SK-N-SH (cell line): ENCODE data around the gene ZMYND8. TPM values are rescaled to one million over a fixed set of nuclear protein-coding genes. Genes with fewer than 3 reads are reported as not detected.

ENCODE experiments used
- CTCF ChIA-PET: fragments of 300-600, 350-600 bp; formaldehyde crosslinking; extraction: SDS; loops from one replicate; lab custom pipeline; 2021; lab: Yijun Ruan, JAX
- POLR2A ChIA-PET: fragments of 350-600 bp; sonication (Branson Sonifier 250); formaldehyde crosslinking; extraction: SDS; loops from one replicate; lab custom pipeline; 2020; ENCODE audit warnings: antibody characterized with exemption, inconsistent platforms; lab: Yijun Ruan, JAX
- DNase-seq: peaks from one replicate; pipeline ENCODE4 v3.0.0; 2012
- H2AFZ ChIP-seq: fragments of 200-600 bp; sonication (generic); 2 replicates; pipeline ENCODE4 v1.8.1; 2016; ENCODE audit warnings: antibody characterized with exemption, mild to moderate bottlenecking, low read depth
- H3F3A ChIP-seq: fragments of 200-600 bp; sonication (generic); replicated peaks from 2 replicates; pipeline ENCODE3; 2016; ENCODE audit warnings: antibody characterized with exemption, mild to moderate bottlenecking; ENCODE audit not compliant: insufficient read depth
- H3K27ac ChIP-seq, 2 experiments: fragments of 200-500 bp in 1 of 2; fragments of 200-600 bp in 1 of 2; sonication (Bioruptor generic) in 1 of 2; sonication (generic), shearing (Covaris generic) in 1 of 2; 2 replicates each; pipeline versions ENCODE4 v1.5.1 to v1.6.1; 2014 to 2016; ENCODE audit warnings: low read depth in 2 of 2, inconsistent platforms in 1 of 2, low read length in 1 of 2, mild to moderate bottlenecking in 1 of 2, mixed read lengths in 1 of 2
- H3K27me3 ChIP-seq: fragments of 200-600 bp; sonication (generic), shearing (Covaris generic); 2 replicates; pipeline ENCODE4 v1.6.1; 2016; ENCODE audit warnings: mixed run types; ENCODE audit not compliant: insufficient read depth
- H3K36me3 ChIP-seq, 2 experiments: fragments of 200-500 bp in 1 of 2; fragments of 200-600 bp in 1 of 2; sonication (Bioruptor generic) in 1 of 2; sonication (generic) in 1 of 2; replicated peaks in 1 of 2; 2 replicates each; pipeline versions ENCODE3 to v1.5.1; 2014 to 2016; ENCODE audit warnings: low read length in 1 of 2, mild to moderate bottlenecking in 1 of 2; ENCODE audit not compliant: insufficient read depth in 2 of 2, control insufficient read depth in 1 of 2
- H3K4me1 ChIP-seq, 2 experiments: fragments of 200-500 bp in 1 of 2; fragments of 200-600 bp in 1 of 2; sonication (Bioruptor generic) in 1 of 2; sonication (generic), shearing (Covaris generic) in 1 of 2; 2 replicates each; pipeline versions ENCODE4 v1.5.1 to v1.6.1; 2014 to 2016; ENCODE audit warnings: low read depth in 1 of 2, low read length in 1 of 2, mixed run types in 1 of 2; ENCODE audit not compliant: insufficient read depth in 2 of 2, control insufficient read depth in 1 of 2
- H3K4me2 ChIP-seq: fragments of 200-600 bp; sonication (generic), shearing (Covaris generic); 2 replicates; pipeline ENCODE4 v1.6.1; 2017; ENCODE audit warnings: mixed run types
- H3K4me3 ChIP-seq, 2 experiments: fragments of 200-500 bp in 1 of 2; fragments of 200-600 bp in 1 of 2; sonication (Bioruptor generic) in 1 of 2; sonication (generic), shearing (Covaris generic) in 1 of 2; 2 replicates each; pipeline versions ENCODE4 v1.5.1 to v1.8.1; 2014 to 2016; ENCODE audit warnings: low read depth in 2 of 2, inconsistent platforms in 1 of 2, low read length in 1 of 2, mild to moderate bottlenecking in 1 of 2, mixed read lengths in 1 of 2, moderate library complexity in 1 of 2
- H3K79me2 ChIP-seq: fragments of 200-600 bp; sonication (generic); 2 replicates; pipeline ENCODE4 v1.8.1; 2017; ENCODE audit warnings: mild to moderate bottlenecking; ENCODE audit not compliant: insufficient read depth
- H3K9ac ChIP-seq: fragments of 200-600 bp; sonication (generic); 2 replicates; pipeline ENCODE4 v1.6.1; 2017; ENCODE audit warnings: mixed run types
- H3K9me2 ChIP-seq: fragments of 200-600 bp; sonication (generic); 2 replicates; pipeline ENCODE4 v1.6.1; 2017; ENCODE audit warnings: mixed run types
- H3K9me3 ChIP-seq: fragments of 200-600 bp; sonication (generic); 2 replicates; pipeline ENCODE4 v1.6.1; 2017; ENCODE audit warnings: mixed run types, mild to moderate bottlenecking, moderate library complexity
- H4K20me1 ChIP-seq: fragments of 200-600 bp; sonication (generic); 2 replicates; pipeline ENCODE4 v1.6.1; 2017; ENCODE audit warnings: mild to moderate bottlenecking, mixed run types; ENCODE audit not compliant: insufficient read depth
- CTCF ChIP-seq: fragments of 200-600 bp; sonication (generic); IDR thresholded peaks from 2 replicates; pipeline ENCODE4 v1.6.1; 2017; ENCODE audit warnings: antibody characterized with exemption, mild to moderate bottlenecking, moderate library complexity
- ELF1 ChIP-seq: IDR thresholded peaks from 2 replicates; pipeline ENCODE4 v1.4.0; 2012
- EZH2phosphoT487 ChIP-seq: fragments of 200-600 bp; sonication (generic); IDR thresholded peaks from 2 replicates; pipeline ENCODE4 v1.6.1; 2017; ENCODE audit warnings: low read depth, mixed run types, mild to moderate bottlenecking, antibody characterized with exemption, moderate library complexity, borderline replicate concordance
- FOSL2 ChIP-seq: IDR thresholded peaks from 2 replicates; pipeline ENCODE4 v1.4.0; 2012; ENCODE audit warnings: low read depth, mild to moderate bottlenecking, moderate library complexity, borderline replicate concordance
- FOXJ3 ChIP-seq: sonication (generic); formaldehyde crosslinking; IDR thresholded peaks from 2 replicates; pipeline ENCODE4 v1.5.1; 2020; ENCODE audit warnings: mild to moderate bottlenecking, missing genetic modification reagents
- FOXM1 ChIP-seq: IDR thresholded peaks from 2 replicates; pipeline ENCODE4 v1.4.0; 2012; ENCODE audit warnings: low read depth, mild to moderate bottlenecking
- GABPA ChIP-seq: IDR thresholded peaks from 2 replicates; pipeline ENCODE4 v1.4.0; 2012; ENCODE audit warnings: low read depth, mild to moderate bottlenecking
- IRF3 ChIP-seq: fragments of 150-350 bp; IDR thresholded peaks from 2 replicates; pipeline ENCODE4 v1.6.1; 2016; ENCODE audit warnings: mild to moderate bottlenecking, low read depth, low read length
- JUND ChIP-seq: IDR thresholded peaks from 2 replicates; pipeline ENCODE4 v1.4.0; 2012
- MAX ChIP-seq: IDR thresholded peaks from 2 replicates; pipeline ENCODE4 v1.4.0; 2012; ENCODE audit warnings: low read depth
- MEF2A ChIP-seq: IDR thresholded peaks from 2 replicates; pipeline ENCODE4 v1.4.0; 2012; ENCODE audit warnings: low read depth, borderline replicate concordance
- NFIC ChIP-seq: IDR thresholded peaks from 2 replicates; pipeline ENCODE4 v1.4.0; 2012; ENCODE audit warnings: borderline replicate concordance
- PBX3 ChIP-seq: IDR thresholded peaks from 2 replicates; pipeline ENCODE4; 2012
- REST ChIP-seq: IDR thresholded peaks from 2 replicates; pipeline ENCODE4 v1.6.1; 2012; ENCODE audit warnings: mild to moderate bottlenecking, low read depth, low read length, moderate library complexity
- RXRA ChIP-seq: IDR thresholded peaks from 2 replicates; pipeline ENCODE4 v1.4.0; 2012; ENCODE audit warnings: low read depth, mild to moderate bottlenecking, borderline replicate concordance
- SIN3A ChIP-seq: IDR thresholded peaks from 2 replicates; pipeline ENCODE4 v1.6.1; 2012; ENCODE audit warnings: low read depth, mild to moderate bottlenecking, low read length, moderate library complexity, borderline replicate concordance
- SMC3 ChIP-seq: IDR thresholded peaks from 2 replicates; pipeline ENCODE4 v1.6.1; 2012; ENCODE audit warnings: low read depth, low read length, improper control_type of control experiment
- TAF1 ChIP-seq: IDR thresholded peaks from 2 replicates; pipeline ENCODE4 v1.6.1; 2012; ENCODE audit warnings: low read depth, mild to moderate bottlenecking, low read length, moderate library complexity, borderline replicate concordance
- TCF12 ChIP-seq: IDR thresholded peaks from 2 replicates; pipeline ENCODE4 v1.4.0; 2012
- YY1 ChIP-seq: IDR thresholded peaks from 2 replicates; pipeline ENCODE4 v1.4.0; 2012; ENCODE audit warnings: low read depth, mild to moderate bottlenecking
- WGBS: methylation state at CpG from one replicate; pipeline ENCODE4 v1.1.6; 2017; ENCODE audit warnings: low lambda C conversion rate; 5-methylcytosine and 5-hydroxymethylcytosine counted together
- polyA plus RNA-seq, 3 experiments: library from polyadenylated mRNA; depleted of rRNA; stranded (reverse); fragments of >200 nt; gene quantifications; 2 replicates each; pipeline ENCODE4 v1.2.3, GENCODE V29; 2012

Gene ZMYND8
- polyA plus RNA-seq, 1 of the 3 experiments (the other 2 are of a cell fraction): 25.3 TPM

GRCh38 chr20:47300071-47300470 lies 56.4 kb downstream of the ZMYND8 start:
- peaks cover 4% of the 10 kb centered on the region for H3F3A ChIP-seq
- CTCF ChIA-PET: interaction anchor here (1.0 to 7.1 kb wide), 3 partner anchors 18 to 94 kb away, joined by 4 to 62 read pairs (median 4); no protein-coding TSS in a partner anchor
- H3K9me3 ChIP-seq: no peaks in the 10 kb centered on the region
- 86% methylated on average over 4 of the region's 4 CpGs for WGBS
- H3K4me3 ChIP-seq: no peak overlapping the region
- no peak overlapping the region for H3K9ac ChIP-seq
- H3K4me1 ChIP-seq: peaks cover 4 to 21% of the 10 kb centered on the region in 2 experiments; a peak in 3 of 4 replicates
- H3K27me3 ChIP-seq: no peaks in the 10 kb centered on the region
- peaks cover 67% of the 10 kb centered on the region for H3K79me2 ChIP-seq
- H3K27ac ChIP-seq: no peak overlapping the region
- POLR2A ChIA-PET: no interaction called here
- no peak overlapping the region for H3K4me2 ChIP-seq
- no peak overlapping the region for H2AFZ ChIP-seq
- no peaks in the 10 kb centered on the region for H3K9me2 ChIP-seq
- no peak for TF ChIP-seq TCF12
- TF ChIP-seq ELF1: no peak
- TF ChIP-seq FOXM1: no peak
- TF ChIP-seq CTCF: no peak
- TF ChIP-seq EZH2phosphoT487: no peak
- TF ChIP-seq SMC3: no peak
- no peak for TF ChIP-seq YY1
- TF ChIP-seq RXRA: no peak
- no peak for TF ChIP-seq MEF2A
- no peak for TF ChIP-seq FOSL2
- no peak for TF ChIP-seq JUND
- no peak for TF ChIP-seq FOXJ3 (CRISPR knock-in tag)
- TF ChIP-seq GABPA: no peak
- no peak for TF ChIP-seq MAX
- TF ChIP-seq NFIC: no peak
- TF ChIP-seq REST: no peak
- no peak for TF ChIP-seq SIN3A
- no peak for TF ChIP-seq PBX3
- TF ChIP-seq IRF3: no peak
- TF ChIP-seq TAF1: no peak
- TF ChIP-seq, all 33 proteins: peak for 0
- DNase-seq: no peak
- Histone ChIP-seq H4K20me1 (0 out of 2 replicates have a peak, but pooled peaks cover 4% of the 10 kb centered on the region), H3K36me3 (peaks cover 27 to 63% of the 10 kb centered on the region in 2 experiments)
